Stimulated activated CD8-positive, alpha-beta memory T cell treated with anti-CD3 and anti-CD28 coated beads, Interleukin-4, amount 100 ng/mL, for 1 hour (primary cell): ENCODE measurements around the gene RNF4.
"Not testable (repeated sequence)": the region's sequence is repeated elsewhere in the genome, so short reads cannot be mapped to it uniquely, and the experiment has no call there.

Experiments used
- DNase-seq, 2 donors: peaks; one replicate each; pipeline ENCODE4 v3.0.0-alpha.2; 2020; ENCODE audit warnings: low read depth in 2 of 2, low spot score in 1 of 2

RNF4 gene, protein sequence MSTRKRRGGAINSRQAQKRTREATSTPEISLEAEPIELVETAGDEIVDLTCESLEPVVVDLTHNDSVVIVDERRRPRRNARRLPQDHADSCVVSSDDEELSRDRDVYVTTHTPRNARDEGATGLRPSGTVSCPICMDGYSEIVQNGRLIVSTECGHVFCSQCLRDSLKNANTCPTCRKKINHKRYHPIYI

GRCh38 chr4:2468456-2469191 lies at the start of gene RNF4:
RNF4 (plus strand) TSS chr4:2469106; CDS start chr4:2490494, 21,388 bp downstream.
- peak; percentile 84 to 92 for DNase-seq

GRCh38 chr4:2419814-2420213 lies 49.1 kb upstream of the RNF4 start:
- no peak for DNase-seq

DNA sequence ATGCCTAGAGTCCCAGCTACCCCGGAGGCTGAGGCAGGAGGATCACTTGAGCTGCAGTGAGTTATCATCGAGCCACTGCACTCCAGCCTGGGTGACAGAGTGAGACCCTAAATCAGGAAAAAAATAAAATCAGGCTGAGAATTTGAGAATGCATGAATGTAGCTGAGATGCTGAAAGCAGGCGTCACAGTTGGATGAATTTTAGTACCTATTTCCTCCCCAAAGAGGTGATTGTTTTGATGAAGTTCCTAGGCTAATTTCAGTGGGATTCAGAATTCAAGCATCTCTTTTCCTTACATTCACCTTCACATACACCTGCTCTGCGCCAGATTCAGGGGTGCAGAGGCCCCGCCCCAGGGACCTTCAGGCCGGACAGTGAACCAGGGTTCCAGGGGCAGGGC lies 47.0 kb upstream of the RNF4 start:
- DNase-seq: no peak

DNA sequence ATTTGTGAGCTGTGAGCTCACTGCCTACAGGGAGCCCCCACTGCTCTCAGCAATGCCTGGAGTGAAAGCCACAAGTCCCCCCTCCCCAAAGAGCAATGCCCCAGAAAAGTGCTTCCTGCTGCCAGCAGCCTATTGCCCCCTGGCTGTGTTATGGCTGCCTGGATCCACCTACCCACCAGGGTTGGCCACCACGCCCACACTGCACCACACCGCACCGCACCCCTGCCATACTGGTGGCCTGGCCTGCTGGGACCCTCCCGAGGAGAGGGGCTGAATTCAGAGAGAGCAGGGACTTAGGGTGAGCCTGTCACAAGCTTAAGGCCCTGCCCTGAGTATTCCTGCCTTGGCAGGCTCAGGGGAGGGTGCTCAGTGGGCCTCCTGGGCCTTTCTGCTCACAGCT lies 45.8 kb upstream of the RNF4 start:
- DNase-seq: no peak

GRCh38 chr4:2423695-2424094 lies 45.2 kb upstream of the RNF4 start:
- no peak for DNase-seq

GRCh38 chr4:2424581-2424980 lies 44.3 kb upstream of the RNF4 start:
- no peak for DNase-seq

DNA sequence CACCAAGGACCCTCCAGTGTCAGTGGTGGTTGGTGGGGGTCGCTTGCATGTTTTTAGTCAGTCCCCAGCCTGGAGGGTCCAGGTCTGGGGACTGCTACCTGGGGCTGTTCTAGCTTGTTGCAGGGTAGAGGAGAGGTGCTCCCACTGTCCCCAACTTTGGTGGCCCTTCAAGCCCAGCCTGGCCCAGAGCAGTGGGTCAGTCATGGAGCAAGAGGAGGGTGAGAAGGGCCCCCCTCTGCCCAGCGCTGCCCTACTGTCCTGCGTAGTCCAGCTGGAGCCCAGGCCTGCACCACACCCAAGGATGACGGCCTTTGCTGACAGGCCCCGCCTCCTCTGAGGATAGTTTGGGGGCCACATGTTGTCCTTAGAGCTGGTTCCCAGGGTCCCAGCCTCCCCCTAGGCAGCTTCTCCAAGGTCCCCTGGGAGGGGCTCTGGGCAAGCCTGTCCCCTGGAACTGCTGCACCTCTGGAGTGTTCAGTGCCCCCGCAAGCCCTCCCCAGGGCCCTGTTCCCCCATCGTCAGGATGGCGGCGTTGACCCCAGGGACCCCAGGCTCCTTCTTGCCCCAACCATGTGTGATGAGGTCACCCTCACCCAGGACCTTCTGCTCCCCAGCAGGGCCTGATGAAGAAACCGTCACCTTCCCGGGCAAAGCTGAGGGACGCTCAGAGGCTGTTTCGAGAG lies 43.4 kb upstream of the RNF4 start:
- no peak for DNase-seq

- no peak for DNase-seq
Measured at GRCh38 chr4:2426069-2426397, 42.9 kb upstream of the RNF4 start.

DNA sequence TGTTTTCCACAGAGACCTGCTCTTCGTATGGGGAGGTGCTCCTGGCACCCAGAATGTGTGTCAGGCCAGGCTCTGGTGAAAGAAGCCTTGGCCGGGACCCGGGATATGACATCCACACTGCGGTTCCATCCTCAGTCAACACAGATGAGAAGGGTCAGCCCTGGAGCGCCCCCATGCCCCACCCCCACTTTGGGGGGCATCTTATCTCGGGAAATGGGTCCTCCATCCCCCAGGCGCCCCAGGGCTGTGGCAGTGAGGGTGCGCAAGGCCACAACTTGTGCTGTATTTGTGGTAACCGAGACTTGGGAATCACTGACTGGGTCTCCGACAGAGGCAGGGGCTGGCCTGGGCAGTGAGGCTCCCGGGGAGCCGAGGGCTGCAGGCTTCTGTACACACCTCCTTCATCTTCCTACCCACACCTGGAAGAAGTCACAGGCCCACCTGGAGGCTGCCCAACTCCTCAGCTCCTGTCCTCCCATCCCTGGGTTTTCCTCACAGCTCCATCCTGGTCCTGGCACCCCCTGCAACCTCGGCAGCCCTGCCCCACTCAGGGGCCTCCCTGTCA lies 42.1 kb upstream of the RNF4 start:
- no peak for DNase-seq

DNA sequence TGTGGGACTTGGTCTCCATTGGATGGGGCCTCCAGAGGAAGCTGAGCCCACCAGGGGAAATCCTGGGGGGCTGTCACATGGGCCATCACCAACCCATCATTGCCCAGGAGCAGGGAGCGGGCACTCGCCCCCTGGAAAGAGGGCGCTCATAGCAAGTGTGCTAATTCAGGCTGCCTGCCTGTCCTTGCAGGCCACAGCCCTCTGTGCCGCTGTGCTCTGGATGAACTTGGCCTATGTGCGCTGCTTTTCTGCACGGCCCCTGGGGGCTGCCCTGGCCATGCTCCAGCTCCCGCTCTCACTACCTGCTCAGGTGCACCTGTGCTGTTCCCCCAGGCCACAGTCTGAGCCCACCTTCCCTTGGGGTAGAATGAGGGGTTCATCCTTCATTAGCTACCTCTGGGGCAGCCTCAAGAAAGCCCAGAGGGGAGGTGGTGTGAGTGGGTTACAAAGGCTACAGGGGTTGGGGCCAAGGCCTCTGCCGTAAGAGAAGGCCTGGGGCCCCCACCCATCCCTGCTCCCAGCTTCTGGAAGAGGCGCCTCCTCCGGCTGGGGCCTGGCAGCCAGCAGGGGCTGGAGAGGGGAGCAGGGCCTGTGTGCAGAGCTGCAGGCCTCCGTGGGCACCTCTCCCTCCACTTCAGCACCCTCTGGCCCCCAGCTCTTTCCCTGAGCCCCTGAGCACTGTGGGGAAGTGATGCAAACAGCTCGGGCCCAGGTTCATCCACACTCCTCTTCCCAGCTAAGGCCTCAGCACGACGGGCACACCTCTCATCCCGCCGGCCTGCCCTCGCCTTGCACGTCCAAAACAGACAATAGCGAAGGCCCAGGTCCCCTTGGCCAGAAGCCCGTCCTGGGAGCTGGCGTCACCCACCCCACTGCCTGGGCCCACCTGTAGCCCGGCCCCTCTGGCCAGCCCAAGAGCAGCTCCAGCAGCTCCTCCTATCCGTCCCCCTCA lies 41.2 kb upstream of the RNF4 start:
- no peak for DNase-seq

GRCh38 chr4:2428496-2429213 lies 40.3 kb upstream of the RNF4 start:
- no peak for DNase-seq

GRCh38 chr4:2429945-2430757 lies 38.8 kb upstream of the RNF4 start:
- not testable (repeated sequence) for DNase-seq

DNA sequence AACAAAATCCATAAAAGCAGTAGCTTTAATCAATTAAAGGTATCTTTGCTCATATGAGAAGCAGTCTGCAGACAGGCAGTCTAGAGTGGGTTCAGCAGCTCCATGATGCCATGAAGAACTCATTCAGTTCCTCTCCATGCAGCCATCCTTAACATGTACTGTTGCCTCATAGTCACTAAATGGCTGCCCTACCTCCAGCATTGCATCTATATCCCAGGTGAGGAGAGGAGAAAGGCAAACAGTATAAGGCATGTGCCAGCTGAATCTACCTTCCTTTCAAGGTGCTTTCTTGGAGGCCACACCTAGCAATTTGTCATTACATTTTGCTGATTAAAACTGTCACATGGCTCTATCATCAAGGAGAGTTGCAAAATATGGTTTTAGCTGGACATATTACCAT lies 36.9 kb upstream of the RNF4 start:
- no peak for DNase-seq

DNA sequence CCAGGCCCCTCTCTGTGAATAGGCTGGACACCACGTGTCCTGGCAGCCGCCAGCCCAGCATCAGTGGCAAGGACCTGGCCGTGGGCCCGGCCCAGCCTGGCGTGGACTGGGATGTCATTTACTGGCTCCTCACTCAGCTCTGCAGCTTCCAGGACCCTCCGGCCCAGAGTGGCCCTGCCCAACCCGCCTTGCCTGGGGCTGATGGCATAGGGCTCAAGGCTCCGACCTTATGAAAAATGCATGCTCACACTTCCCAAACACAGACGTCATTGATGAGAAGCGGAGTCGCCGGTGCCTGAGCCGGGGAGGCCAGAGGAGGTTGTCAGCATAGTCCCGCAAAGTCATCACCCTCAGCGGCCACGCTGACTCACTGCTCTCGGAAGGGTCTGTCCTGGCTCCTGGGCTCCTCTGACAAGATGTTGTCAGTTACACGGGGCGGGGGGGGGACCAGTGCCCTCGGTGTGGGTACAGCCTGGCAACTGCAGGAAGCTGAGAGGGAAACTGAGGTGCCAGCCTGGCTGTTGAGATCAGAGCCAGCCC lies 35.8 kb upstream of the RNF4 start:
- DNase-seq: no peak

- DNase-seq: no peak
Measured at GRCh38 chr4:2433609-2434350, 35.1 kb upstream of the RNF4 start.

- no peak for DNase-seq
Measured at GRCh38 chr4:2434420-2434819, 34.5 kb upstream of the RNF4 start.

DNA sequence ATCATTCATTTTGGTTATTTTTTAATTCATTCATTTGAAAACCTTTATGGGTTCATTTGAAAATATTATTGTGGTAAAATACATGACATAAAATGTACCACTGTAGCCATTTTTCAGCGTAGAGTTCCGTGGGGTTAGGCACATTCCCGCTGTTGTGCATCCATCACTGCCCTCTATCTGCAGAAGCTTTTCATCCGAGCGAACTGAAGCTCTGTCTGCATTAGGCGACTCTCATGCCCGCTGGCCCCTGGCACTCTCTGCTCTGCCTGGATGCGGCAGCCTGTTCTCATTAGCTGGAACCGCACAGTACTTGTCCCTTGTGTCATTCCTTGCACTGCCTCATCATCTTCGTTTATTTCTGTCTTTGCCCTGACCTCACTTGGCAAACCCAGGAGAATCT lies 32.6 kb upstream of the RNF4 start:
- no peak for DNase-seq

DNA sequence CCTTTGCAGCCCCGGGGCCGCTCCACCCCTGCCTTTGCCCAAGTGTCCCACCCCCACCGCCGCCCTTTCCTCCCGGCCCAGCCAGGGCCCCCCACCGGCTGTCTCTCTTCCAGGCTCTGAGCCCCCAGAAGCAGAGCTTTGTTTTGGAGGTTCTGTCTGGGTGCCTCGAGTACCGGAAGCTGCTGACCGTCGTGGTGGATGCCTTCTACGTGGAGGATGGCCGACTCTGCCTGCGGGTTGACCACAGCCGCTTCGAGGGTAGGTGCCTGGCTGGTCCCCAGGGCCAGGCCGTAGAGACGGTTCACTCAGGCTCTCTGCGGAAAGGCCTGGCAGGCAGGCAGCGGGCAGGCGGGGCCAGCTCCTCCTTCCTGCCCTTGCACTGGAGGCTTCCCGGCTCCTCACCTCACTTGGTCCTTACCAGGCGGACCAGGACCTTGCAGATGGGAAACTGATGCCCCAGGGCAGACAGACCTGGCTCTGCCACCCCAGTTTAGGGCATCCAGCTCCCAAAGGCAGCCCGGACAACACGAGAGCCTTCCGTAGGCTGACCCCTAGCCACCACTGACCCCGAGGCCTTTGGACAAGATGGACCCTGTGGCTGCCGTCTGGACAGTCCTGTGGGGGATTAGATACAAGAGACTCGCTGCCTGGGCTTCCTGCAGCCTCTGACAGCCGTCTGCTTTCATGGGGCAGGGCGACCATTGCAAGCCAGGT lies 32.0 kb upstream of the RNF4 start:
- DNase-seq: no peak
